Astrocyte (in vitro differentiated cells and primary cell): ENCODE data around the gene SMG7. TPM values are rescaled to one million over a fixed set of nuclear protein-coding genes. Genes with fewer than 3 reads are reported as not detected.

Experiments used
- DNase-seq: peaks from one replicate; pipeline ENCODE4 v3.0.0-alpha.2; 2010; ENCODE audit warnings: low read depth
- FAIRE-seq: peaks from 2 replicates; lab custom pipeline; 2011; peaks lifted over from hg19 to GRCh38; lab: Jason Lieb, UNC
- H2AFZ ChIP-seq: 2 replicates; pipeline ENCODE4 v1.6.0; 2012; ENCODE audit warnings: low read depth, low read length, inconsistent platforms
- H3K27ac ChIP-seq: 2 replicates; pipeline ENCODE4 v1.5.1; 2011; ENCODE audit warnings: low read depth, low read length, inconsistent platforms
- H3K27me3 ChIP-seq: 2 replicates; pipeline ENCODE4 v1.6.0; 2011; ENCODE audit warnings: low read length, inconsistent platforms; ENCODE audit not compliant: insufficient read depth
- H3K36me3 ChIP-seq: 2 replicates; pipeline ENCODE4 v1.5.1; 2011; ENCODE audit warnings: low read length, inconsistent platforms; ENCODE audit not compliant: insufficient read depth
- H3K4me1 ChIP-seq: 2 replicates; pipeline ENCODE4 v1.5.1; 2011; ENCODE audit warnings: low read length, inconsistent platforms; ENCODE audit not compliant: insufficient read depth
- H3K4me2 ChIP-seq: 2 replicates; pipeline ENCODE4 v1.6.0; 2012; ENCODE audit warnings: low read length, inconsistent platforms
- H3K4me3 ChIP-seq: 2 replicates; pipeline ENCODE4 v1.5.1; 2011; ENCODE audit warnings: low read depth, mild to moderate bottlenecking, low read length, inconsistent platforms; ENCODE audit not compliant: insufficient read depth
- H3K79me2 ChIP-seq: 2 replicates; pipeline ENCODE4 v1.6.0; 2012; ENCODE audit warnings: mild to moderate bottlenecking, low read length, inconsistent platforms; ENCODE audit not compliant: insufficient read depth
- H3K9ac ChIP-seq: 2 replicates; pipeline ENCODE4 v1.6.0; 2012; ENCODE audit warnings: mild to moderate bottlenecking, low read length, inconsistent platforms
- H3K9me3 ChIP-seq: 2 replicates; pipeline ENCODE4 v1.5.1; 2012; ENCODE audit warnings: low read depth, mild to moderate bottlenecking, low read length, inconsistent platforms; ENCODE audit not compliant: insufficient read depth
- H4K20me1 ChIP-seq: 2 replicates; pipeline ENCODE4 v1.6.0; 2012; ENCODE audit warnings: low read length, inconsistent platforms; ENCODE audit not compliant: insufficient read depth
- H3K27ac Mint-ChIP-seq: one replicate; pipeline ENCODE4 v1.8.0; 2021; ENCODE audit warnings: mild to moderate bottlenecking, mixed read lengths; ENCODE audit not compliant: unreplicated experiment
- H3K27me3 Mint-ChIP-seq: one replicate; pipeline ENCODE4 v1.8.0; 2021; ENCODE audit warnings: low read depth, mixed read lengths; ENCODE audit not compliant: unreplicated experiment
- H3K36me3 Mint-ChIP-seq: one replicate; pipeline ENCODE4 v1.8.0; 2021; ENCODE audit warnings: low read depth, mixed read lengths; ENCODE audit not compliant: unreplicated experiment
- H3K4me1 Mint-ChIP-seq: one replicate; pipeline ENCODE4 v1.8.0; 2021; ENCODE audit warnings: low read depth, mixed read lengths; ENCODE audit not compliant: unreplicated experiment
- H3K4me3 Mint-ChIP-seq: one replicate; pipeline ENCODE4 v1.8.0; 2021; ENCODE audit warnings: mild to moderate bottlenecking, moderate library complexity, mixed read lengths; ENCODE audit not compliant: unreplicated experiment
- H3K9me3 Mint-ChIP-seq: one replicate; pipeline ENCODE4 v1.8.0; 2021; ENCODE audit warnings: mild to moderate bottlenecking, mixed read lengths; ENCODE audit not compliant: unreplicated experiment
- EZH2 ChIP-seq: IDR thresholded peaks from 2 replicates; pipeline ENCODE4 v1.6.1; 2012; ENCODE audit warnings: mild to moderate bottlenecking, low read length, inconsistent platforms; ENCODE audit not compliant: insufficient read depth
- total RNA-seq: library from RNA; stranded (reverse); gene quantifications from 2 replicates; pipeline ENCODE4 v1.2.1, GENCODE V29; 2021
- TF ChIP-seq, protein P1 (sequence below): IDR thresholded peaks from 2 replicates; pipeline ENCODE4 v1.5.1; 2011; ENCODE audit warnings: low read depth, mild to moderate bottlenecking, inconsistent platforms, low read length, moderate library complexity; ENCODE audit not compliant: insufficient read depth

Gene SMG7
- total RNA-seq, 1 donor from 2014 or later, result 59.8 TPM

DNA sequence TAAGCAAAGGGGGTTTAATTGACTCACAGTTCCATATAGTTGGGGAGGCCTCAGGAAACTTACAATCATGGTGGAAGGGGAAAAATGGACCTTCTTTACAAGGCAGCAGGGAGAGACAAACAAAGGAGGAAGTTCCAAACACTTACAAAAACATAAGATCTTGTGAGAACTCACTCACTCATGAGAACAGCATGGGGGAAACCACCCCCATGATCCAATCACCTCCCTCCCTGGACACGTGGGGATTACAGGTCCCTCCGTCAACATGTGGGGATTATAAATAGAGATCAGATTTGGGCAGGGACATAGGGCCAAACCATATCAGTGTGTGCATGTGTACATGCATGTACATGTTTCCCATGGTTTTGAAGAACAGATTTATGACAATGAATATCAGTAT lies 5.5 kb upstream of the SMG7 start:
- H3K4me1 Mint-ChIP-seq, result peaks cover 2% of the 10 kb centered on the region
- Histone ChIP-seq H3K27me3 (no peaks in the 10 kb centered on the region), H2AFZ (no peak overlapping the region), H4K20me1 (no peaks in the 10 kb centered on the region), H3K4me2 (no peak overlapping the region), H3K4me3 (no peak overlapping the region), H3K9me3 (no peaks in the 10 kb centered on the region), H3K4me1 (peaks cover 3% of the 10 kb centered on the region), H3K27ac (no peak overlapping the region), H3K79me2 (no peaks in the 10 kb centered on the region), H3K36me3 (no peaks in the 10 kb centered on the region), H3K9ac (no peak overlapping the region)
- no peak overlapping the region for H3K4me3 Mint-ChIP-seq
- no peak overlapping the region for H3K27ac Mint-ChIP-seq
- DNase-seq (no peak), FAIRE-seq (no peak)
- H3K9me3 Mint-ChIP-seq, result no peaks in the 10 kb centered on the region
- peaks cover 2% of the 10 kb centered on the region for H3K27me3 Mint-ChIP-seq
- no peak for TF ChIP-seq EZH2
- TF ChIP-seq, protein P1, sequence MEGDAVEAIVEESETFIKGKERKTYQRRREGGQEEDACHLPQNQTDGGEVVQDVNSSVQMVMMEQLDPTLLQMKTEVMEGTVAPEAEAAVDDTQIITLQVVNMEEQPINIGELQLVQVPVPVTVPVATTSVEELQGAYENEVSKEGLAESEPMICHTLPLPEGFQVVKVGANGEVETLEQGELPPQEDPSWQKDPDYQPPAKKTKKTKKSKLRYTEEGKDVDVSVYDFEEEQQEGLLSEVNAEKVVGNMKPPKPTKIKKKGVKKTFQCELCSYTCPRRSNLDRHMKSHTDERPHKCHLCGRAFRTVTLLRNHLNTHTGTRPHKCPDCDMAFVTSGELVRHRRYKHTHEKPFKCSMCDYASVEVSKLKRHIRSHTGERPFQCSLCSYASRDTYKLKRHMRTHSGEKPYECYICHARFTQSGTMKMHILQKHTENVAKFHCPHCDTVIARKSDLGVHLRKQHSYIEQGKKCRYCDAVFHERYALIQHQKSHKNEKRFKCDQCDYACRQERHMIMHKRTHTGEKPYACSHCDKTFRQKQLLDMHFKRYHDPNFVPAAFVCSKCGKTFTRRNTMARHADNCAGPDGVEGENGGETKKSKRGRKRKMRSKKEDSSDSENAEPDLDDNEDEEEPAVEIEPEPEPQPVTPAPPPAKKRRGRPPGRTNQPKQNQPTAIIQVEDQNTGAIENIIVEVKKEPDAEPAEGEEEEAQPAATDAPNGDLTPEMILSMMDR, result no peak
- no peaks in the 10 kb centered on the region for H3K36me3 Mint-ChIP-seq

DNA sequence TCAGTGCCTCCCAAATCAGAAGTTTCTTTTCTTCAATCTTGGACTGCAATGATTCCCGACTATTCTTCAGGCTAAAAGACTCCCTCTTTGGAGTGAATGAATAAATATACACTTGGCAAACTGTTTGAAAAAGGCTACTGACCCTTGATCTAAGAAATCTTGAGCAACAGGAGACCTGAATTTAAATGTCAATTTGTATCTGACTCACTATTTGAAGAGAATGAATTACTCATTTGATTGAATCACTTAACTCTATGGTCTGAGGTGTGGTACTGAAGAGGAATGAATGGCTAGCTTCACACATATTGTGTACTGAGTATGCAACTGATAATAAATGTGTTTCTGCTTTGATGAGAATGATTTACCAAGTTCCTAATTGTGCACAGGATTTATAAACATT lies 4.6 kb upstream of the SMG7 start:
- no peaks in the 10 kb centered on the region for H4K20me1 ChIP-seq
- Mint-ChIP-seq H3K27ac (no peak overlapping the region), H3K27me3 (peaks cover 2% of the 10 kb centered on the region)

More for the DNA sequence above, 4.6 kb upstream of the SMG7 start:
- peaks cover 3% of the 10 kb centered on the region for H3K4me1 ChIP-seq
- no peaks in the 10 kb centered on the region for H3K36me3 Mint-ChIP-seq
- no peak overlapping the region for H3K27ac ChIP-seq
- H3K4me1 Mint-ChIP-seq, result peaks cover 2% of the 10 kb centered on the region
- no peaks in the 10 kb centered on the region for H3K36me3 ChIP-seq
- no peaks in the 10 kb centered on the region for H3K9me3 Mint-ChIP-seq
- FAIRE-seq, result no peak
- H3K4me3 Mint-ChIP-seq, result no peak overlapping the region
- no peak for TF ChIP-seq EZH2
- TF ChIP-seq, protein P1, result no peak
- no peak overlapping the region for H3K9ac ChIP-seq
- no peak overlapping the region for H3K4me2 ChIP-seq
- no peak overlapping the region for H2AFZ ChIP-seq
- no peak overlapping the region for H3K4me3 ChIP-seq
- H3K9me3 ChIP-seq, result no peaks in the 10 kb centered on the region
- DNase-seq, result no peak
- peaks cover 2% of the 10 kb centered on the region for H3K79me2 ChIP-seq
- H3K27me3 ChIP-seq, result no peaks in the 10 kb centered on the region
